ENCODE measurements around the gene SH3RF3. TPM values are rescaled to one million over a fixed set of nuclear protein-coding genes. Genes with fewer than 3 reads are reported as not detected.

SH3RF3 gene
- total RNA-seq, 1 experiment from 2014 or later = 4.9 TPM

- POLR2A ChIA-PET = no interaction called here
- Histone ChIP-seq H3K9me3 (ENCODE audit: control insufficient read depth, insufficient read depth, low read depth, low read length) (no peaks in the 10 kb centered on the region), H3K27ac (ENCODE audit: low read length) (no peak overlapping the region), H3K36me3 (ENCODE audit: control insufficient read depth, insufficient read depth, low read length) (no peaks in the 10 kb centered on the region), H3K4me3 (ENCODE audit: low read depth in 2 of 2, low read length in 2 of 2) (no peak overlapping the region), H3K4me1 (ENCODE audit: control insufficient read depth, insufficient read depth, low read length) (no peaks in the 10 kb centered on the region), H3K27me3 (ENCODE audit: control insufficient read depth, insufficient read depth, low read length) (no peaks in the 10 kb centered on the region)
- BruUV-seq (replicated peaks) = no TSS peak
- TF ChIP-seq REST (IDR thresholded peaks at IDR 0.05; ENCODE audit: insufficient read depth in 1 of 2, low read depth in 2 of 2, low read length in 1 of 2) (no peak), POLR2AphosphoS5 (IDR thresholded peaks at IDR 0.05; ENCODE audit: low read depth, low read length) (no peak), CTCF (IDR thresholded peaks at IDR 0.05) (no peak), TCF7L2 (IDR thresholded peaks at IDR 0.05; ENCODE audit: low read depth, low read length) (no peak), SIN3A (IDR thresholded peaks at IDR 0.05; ENCODE audit: borderline replicate concordance, insufficient read depth, low read depth, low read length) (no peak)
- DNase-seq (ENCODE audit: low read depth, low spot score) (no peak), ATAC-seq (no peak)
- in situ Hi-C loops (cut with HindIII; ENCODE audit: low pct_unique_long_range_greater_than_20kb, low sequenced_read_pairs) = no loop called here
- intact Hi-C loops (cut with micrococcal nuclease; ENCODE audit: unreplicated experiment) = no loop called here
- CTCF ChIA-PET = no interaction called here
These were observed 103.1 kb downstream of the SH3RF3 start for GRCh38 chr2:109231996-109232705.

GRCh38 chr2:109232909-109233308, 103.9 kb downstream of the SH3RF3 start:
- H3K4me3 ChIP-seq (ENCODE audit: low read depth in 2 of 2, low read length in 2 of 2) = no peak overlapping the region
- no peaks in the 10 kb centered on the region for H3K4me1 ChIP-seq (ENCODE audit: control insufficient read depth, insufficient read depth, low read length)
- H3K27ac ChIP-seq (ENCODE audit: low read length) = no peak overlapping the region
- no peaks in the 10 kb centered on the region for H3K9me3 ChIP-seq (ENCODE audit: control insufficient read depth, insufficient read depth, low read depth, low read length)
- intact Hi-C loops (cut with micrococcal nuclease; ENCODE audit: unreplicated experiment) = no loop called here
- ChIA-PET POLR2A (no interaction called here), CTCF (no interaction called here)
- TF ChIP-seq REST (IDR thresholded peaks at IDR 0.05; ENCODE audit: insufficient read depth in 1 of 2, low read depth in 2 of 2, low read length in 1 of 2) (no peak), CTCF (IDR thresholded peaks at IDR 0.05) (no peak), POLR2AphosphoS5 (IDR thresholded peaks at IDR 0.05; ENCODE audit: low read depth, low read length) (no peak), SIN3A (IDR thresholded peaks at IDR 0.05; ENCODE audit: borderline replicate concordance, insufficient read depth, low read depth, low read length) (no peak), TCF7L2 (IDR thresholded peaks at IDR 0.05; ENCODE audit: low read depth, low read length) (no peak)
- DNase-seq (ENCODE audit: low read depth, low spot score) (no peak), ATAC-seq (no peak)
- H3K27me3 ChIP-seq (ENCODE audit: control insufficient read depth, insufficient read depth, low read length) = no peaks in the 10 kb centered on the region
- no TSS peak for BruUV-seq (replicated peaks)
- in situ Hi-C loops (cut with HindIII; ENCODE audit: low pct_unique_long_range_greater_than_20kb, low sequenced_read_pairs) = no loop called here
- H3K36me3 ChIP-seq (ENCODE audit: control insufficient read depth, insufficient read depth, low read length) = no peaks in the 10 kb centered on the region

Data from Panc1 (cell line).